GM21367 (cell line): ENCODE results near the gene CYP1B1.
"Not testable (repeated sequence)": the region's sequence is repeated elsewhere in the genome, so short reads cannot be mapped to it uniquely, and the experiment has no call there.

Experiments
- ATAC-seq: cut with Tn5 transposase; IDR thresholded peaks from one replicate; pipeline ENCODE4 v1.9.1; 2021; ENCODE audit not compliant: unreplicated experiment

CYP1B1 gene

GRCh38 chr2:38037757-38038621 lies 38.0 kb downstream of the CYP1B1 start:
- ATAC-seq, result peak; percentile 72

DNA sequence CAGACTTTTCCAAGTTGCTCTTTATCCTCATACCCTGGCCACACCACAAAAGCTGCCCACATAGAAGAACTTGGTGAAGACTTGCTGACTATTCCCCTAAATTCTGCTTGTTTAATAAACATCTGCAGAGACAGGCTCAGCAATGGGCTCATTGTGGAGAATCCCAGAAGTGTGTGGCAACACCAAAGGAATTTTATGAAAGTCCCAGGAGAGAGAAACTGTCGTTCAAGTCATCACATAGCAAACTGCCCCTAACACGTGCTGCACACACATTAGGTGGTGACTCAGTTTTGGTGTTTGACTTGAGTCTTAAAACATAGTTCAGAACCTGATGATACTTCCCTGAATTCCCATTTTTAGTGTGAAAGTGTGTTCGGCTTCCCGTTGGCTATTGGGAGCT lies 38.6 kb downstream of the CYP1B1 start:
- ATAC-seq, result no peak

- no peak for ATAC-seq
These were observed 40.0 kb downstream of the CYP1B1 start for GRCh38 chr2:38035968-38036367.

- ATAC-seq, result no peak
These were observed 42.3 kb downstream of the CYP1B1 start for GRCh38 chr2:38033646-38034045.

DNA sequence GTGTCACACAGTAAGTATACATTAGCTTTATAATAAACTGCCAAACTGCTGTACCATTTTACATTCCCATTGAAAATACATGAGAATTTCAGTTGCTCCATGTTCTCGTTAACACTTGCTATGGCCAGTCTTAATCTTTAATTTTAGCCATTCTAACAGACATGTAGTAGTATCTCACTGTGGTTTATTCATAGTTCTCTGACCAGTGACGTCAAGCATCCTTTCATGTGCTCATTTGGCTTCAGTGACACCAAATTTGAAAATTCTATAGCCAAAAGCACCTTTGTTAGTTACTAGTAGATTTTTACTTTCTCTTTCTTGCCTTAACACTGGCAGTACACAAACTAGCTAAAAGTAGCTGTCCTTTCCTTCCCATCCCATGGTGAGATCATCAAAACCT lies 43.0 kb downstream of the CYP1B1 start:
- no peak for ATAC-seq

DNA sequence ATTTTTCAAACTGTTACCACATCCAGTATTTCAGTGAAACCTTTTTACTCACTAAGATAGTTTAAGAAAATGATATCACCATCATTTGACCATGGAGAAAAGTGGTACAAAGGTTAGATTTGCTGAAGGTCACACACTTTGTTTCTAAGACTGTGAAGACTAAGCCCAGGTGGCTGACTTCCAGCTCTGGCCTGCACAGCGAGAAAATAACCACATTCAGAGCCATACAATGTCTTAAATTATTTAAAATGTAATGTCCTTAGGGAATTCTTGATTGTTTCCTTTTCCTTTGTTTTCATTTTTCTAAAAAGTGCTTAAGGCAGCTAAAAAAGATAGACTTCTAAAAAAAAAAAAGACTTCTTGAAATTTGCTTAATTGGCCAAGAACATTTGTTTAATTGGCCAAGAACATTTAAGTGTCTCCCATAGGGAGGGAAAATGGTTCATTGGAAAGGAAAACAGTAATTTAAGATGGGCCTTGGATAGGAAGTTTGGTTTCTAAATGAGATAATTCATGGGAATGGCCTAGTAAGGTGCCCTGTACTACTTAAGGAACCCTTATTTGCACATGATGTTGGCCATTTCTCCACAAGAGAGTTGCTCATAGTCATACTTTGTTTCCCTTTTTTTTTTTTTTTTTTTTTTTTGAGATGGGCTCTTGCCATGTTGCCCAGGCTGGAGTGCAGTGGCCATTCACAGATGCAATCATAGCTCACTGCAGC lies 45.2 kb downstream of the CYP1B1 start:
- no peak for ATAC-seq

- ATAC-seq, result no peak
These were observed 46.4 kb downstream of the CYP1B1 start for GRCh38 chr2:38029512-38029911.

DNA sequence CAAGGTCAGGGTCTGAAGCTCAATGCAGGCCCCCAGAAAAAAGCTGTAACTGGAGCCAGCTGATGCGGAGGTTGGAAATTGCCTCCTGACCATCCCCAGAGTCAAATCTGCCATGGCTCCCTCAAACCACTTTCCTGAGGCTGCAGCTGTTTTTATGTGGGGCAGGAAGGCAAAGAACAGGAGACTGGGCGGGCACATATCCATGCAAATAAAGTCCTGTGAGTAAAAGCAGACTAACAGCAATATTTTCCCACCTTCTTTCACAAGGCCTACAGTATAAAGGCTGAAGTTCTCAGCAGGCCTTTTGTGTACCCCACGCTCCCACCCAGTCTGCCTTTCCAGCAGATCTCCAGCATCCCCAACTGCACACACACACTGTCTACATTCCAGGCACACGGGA lies 47.1 kb downstream of the CYP1B1 start:
- no peak for ATAC-seq

DNA sequence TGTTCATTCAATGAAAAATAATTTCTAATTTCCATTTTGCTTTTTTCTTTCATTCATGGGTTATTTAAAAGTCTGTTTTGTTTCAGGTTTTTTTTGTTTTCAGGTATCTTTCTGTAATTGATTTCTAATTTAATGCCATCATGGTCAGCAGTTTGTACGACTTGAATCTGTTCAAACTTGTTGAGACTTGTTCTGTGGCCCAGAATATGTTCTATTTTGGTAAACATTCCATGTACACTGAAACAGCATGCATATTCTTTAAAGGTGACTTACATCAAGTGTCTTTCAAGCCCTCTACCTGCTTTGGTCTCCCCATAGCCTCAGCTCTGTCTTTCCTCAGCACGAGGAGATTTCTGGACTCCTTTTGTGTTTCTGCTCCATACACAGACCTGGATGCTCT lies 49.1 kb downstream of the CYP1B1 start:
- ATAC-seq, result no peak

DNA sequence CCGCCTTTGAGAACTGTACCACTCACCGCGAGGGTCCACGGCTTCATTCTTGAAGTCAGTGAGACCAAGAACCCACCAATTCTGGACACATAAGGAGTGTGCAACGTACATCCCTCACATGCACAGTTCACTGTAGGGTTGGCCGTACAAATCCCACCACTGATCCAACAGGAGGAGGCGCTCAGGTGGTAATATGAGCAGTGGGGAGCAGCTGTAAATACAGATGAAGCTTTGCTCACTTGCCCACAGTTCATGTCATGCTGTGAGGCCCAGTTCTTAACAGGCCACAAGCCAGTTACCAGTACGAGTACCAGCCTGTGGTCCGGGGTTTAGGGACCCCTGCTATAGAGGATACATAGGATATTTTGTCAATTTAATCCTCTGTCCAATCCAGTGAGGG lies 54.4 kb downstream of the CYP1B1 start:
- ATAC-seq, result no peak

DNA sequence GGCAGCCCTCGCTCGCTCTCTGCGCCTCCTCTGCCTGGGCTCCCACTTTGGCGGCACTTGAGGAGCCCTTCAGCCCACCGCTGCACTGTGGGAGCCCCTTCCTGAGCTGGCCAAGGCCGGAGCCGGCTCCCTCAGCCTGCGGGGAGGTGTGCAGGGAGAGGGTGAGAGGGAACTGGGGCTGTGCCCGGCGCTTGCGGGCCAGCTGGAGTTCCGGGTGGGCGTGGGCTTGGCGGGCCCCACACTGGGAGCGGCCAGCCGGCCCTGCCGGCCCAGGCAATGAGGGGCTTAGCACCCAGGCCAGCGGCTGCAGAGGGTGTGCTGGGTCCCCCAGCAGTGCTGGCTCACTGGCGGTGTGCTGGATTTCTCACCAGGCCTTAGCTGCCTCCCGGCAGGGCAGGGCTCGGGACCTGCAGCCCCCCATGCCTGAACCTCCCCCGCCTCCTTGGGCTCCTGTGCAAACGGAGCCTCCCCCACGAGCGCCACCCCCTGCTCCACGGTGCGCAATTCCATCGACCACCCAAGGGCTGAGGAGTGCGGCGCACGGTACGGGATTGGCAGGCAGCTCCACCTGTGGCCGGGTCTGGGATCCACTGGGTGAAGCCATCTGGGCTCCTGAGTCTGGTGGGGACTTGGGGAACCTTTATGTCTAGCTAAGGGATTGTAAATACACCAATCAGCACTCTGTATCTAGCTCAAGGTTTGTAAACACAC lies 55.4 kb downstream of the CYP1B1 start:
- ATAC-seq, result not testable (repeated sequence)

DNA sequence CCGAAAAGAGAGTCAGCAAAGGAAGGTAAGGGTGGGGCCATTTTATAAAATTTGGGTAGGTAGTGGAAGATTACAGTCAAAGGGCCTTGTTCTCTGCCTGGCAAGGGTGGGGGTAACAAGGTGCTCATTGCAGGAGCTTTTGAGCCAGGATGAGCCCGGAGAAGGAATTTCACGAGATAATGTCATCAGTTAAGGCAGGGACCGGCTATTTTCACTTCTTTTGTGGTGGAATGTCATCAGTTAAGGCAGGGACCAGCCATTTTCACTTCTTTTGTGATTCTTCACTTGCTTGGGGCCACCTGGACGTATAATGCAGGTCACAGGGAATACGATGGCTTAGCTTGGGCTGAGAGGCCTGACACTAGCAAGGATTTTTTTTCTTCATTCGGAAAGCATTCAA lies 58.1 kb downstream of the CYP1B1 start:
- ATAC-seq, result no peak
